ENCODE data around the gene PLA2G4B. TPM values are rescaled to one million over a fixed set of nuclear protein-coding genes. Genes with fewer than 3 reads are reported as not detected.

The PLA2G4B gene
- total and polyA plus RNA-seq, 9 donors, result 4.8 to 17.5 (median 10.6) TPM

DNA sequence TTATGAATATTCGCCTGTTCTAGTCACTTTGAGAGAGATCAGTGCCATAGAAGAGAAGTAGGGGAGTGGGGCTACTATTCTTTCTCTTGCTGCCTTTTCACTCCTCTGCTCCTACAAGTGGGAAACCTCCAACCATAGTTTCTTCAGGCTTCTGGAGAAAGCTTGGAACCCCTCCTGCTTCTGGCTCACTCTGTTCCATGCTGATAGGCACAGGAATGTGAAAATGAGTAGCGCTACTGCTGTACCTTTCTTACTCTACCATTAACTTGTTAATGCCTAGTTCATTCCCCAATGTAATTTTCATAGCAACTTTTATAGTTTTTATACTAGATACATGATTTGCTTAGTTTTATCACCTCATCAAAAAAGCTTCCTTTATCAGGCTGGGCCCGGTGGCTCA, 37.5 kb upstream of the PLA2G4B start:
- intact Hi-C loops (cut with DNase I), result no loop called here
- peaks cover 3% of the 10 kb centered on the region for H3K4me1 ChIP-seq (ENCODE audit: insufficient read depth)
- no peak overlapping the region for H3K27ac ChIP-seq

DNA sequence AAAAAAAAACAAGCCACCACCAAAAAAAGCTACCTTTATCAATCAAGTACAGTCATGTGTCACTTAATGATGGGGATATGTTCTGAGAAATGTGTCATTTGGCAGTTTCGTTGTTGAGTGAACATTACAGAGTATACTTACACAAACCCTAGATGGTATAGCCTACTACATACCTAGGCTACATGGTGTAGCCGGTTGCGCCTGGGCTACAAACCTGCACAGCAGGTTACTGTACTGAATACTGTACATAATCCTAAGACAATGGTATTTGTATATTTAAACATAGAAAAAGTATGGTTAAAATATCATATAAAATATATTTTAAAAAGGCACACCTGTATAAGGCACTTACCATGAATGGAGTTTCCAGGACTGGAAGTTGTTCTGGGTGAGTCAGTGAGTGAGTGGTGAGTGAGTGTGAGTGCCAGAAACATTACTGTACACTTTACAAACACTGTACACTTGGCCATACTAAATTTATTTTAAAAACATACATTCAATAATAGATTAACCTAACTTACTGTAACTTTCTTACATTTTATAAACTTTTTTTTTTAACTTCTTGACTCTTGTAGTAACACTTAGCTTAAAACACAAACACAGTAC, 36.7 kb upstream of the PLA2G4B start:
- no peak for DNase-seq
- TF ChIP-seq POLR2A (IDR thresholded peaks at IDR 0.05), result no peak
- TF ChIP-seq EP300 (IDR thresholded peaks at IDR 0.05), result no peak
- TF ChIP-seq, protein P1, sequence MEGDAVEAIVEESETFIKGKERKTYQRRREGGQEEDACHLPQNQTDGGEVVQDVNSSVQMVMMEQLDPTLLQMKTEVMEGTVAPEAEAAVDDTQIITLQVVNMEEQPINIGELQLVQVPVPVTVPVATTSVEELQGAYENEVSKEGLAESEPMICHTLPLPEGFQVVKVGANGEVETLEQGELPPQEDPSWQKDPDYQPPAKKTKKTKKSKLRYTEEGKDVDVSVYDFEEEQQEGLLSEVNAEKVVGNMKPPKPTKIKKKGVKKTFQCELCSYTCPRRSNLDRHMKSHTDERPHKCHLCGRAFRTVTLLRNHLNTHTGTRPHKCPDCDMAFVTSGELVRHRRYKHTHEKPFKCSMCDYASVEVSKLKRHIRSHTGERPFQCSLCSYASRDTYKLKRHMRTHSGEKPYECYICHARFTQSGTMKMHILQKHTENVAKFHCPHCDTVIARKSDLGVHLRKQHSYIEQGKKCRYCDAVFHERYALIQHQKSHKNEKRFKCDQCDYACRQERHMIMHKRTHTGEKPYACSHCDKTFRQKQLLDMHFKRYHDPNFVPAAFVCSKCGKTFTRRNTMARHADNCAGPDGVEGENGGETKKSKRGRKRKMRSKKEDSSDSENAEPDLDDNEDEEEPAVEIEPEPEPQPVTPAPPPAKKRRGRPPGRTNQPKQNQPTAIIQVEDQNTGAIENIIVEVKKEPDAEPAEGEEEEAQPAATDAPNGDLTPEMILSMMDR (IDR thresholded peaks at IDR 0.05), result no peak
- intact Hi-C loops (cut with DNase I), result no loop called here
- H3K27me3 ChIP-seq, result no peaks in the 10 kb centered on the region
- no peaks in the 10 kb centered on the region for H3K36me3 ChIP-seq
- H3K4me3 ChIP-seq, result no peak overlapping the region
- H3K4me1 ChIP-seq (ENCODE audit: insufficient read depth), result peaks cover 3% of the 10 kb centered on the region
- 93 to 97% (median 96%) methylated on average over 3 of the region's 3 CpGs for WGBS, 3 donors
- H3K9me3 ChIP-seq, result no peaks in the 10 kb centered on the region
- H3K27ac ChIP-seq, result no peak overlapping the region

More for the DNA sequence above, 37.5 kb upstream of the PLA2G4B start:
- H3K36me3 ChIP-seq, result no peaks in the 10 kb centered on the region
- DNase-seq, result no peak
- WGBS, 3 donors, result 86 to 88% (median 87%) methylated on average over 3 of the region's 3 CpGs
- no peaks in the 10 kb centered on the region for H3K9me3 ChIP-seq
- no peak overlapping the region for H3K4me3 ChIP-seq
- TF ChIP-seq, protein P1 (IDR thresholded peaks at IDR 0.05), result no peak
- TF ChIP-seq EP300 (IDR thresholded peaks at IDR 0.05) (no peak), POLR2A (IDR thresholded peaks at IDR 0.05) (no peak)
- no peaks in the 10 kb centered on the region for H3K27me3 ChIP-seq

DNA sequence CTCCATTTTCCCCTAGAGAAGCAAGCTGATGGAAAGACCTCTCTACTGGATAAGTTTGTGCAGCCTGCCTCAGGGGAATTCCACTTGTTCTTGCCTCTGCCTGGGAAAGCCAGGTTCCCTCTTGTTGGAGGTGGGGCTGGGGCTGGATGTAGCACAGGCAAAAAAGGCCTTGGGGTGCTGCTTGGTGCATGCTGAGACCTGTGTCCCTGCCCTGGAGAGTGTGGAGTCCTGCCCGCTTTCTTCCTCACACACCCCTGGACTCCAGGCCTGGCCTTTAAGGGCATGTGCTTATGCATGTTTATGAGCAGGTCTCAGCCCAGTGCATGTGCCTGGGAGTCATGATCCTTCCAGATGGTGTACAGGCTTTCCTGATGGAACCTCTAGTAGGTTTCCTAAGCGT, 34.3 kb upstream of the PLA2G4B start:
- DNase-seq, result no peak
- intact Hi-C loops (cut with DNase I), result no loop called here
- Histone ChIP-seq H3K27me3 (no peaks in the 10 kb centered on the region), H3K9me3 (no peaks in the 10 kb centered on the region), H3K4me3 (no peak overlapping the region), H3K4me1 (ENCODE audit: insufficient read depth) (no peaks in the 10 kb centered on the region), H3K27ac (no peak overlapping the region), H3K36me3 (no peaks in the 10 kb centered on the region)
- 80 to 90% (median 88%) methylated on average over 2 of the region's 2 CpGs for WGBS, 3 donors
- TF ChIP-seq POLR2A (IDR thresholded peaks at IDR 0.05) (no peak), EP300 (IDR thresholded peaks at IDR 0.05) (no peak)
- TF ChIP-seq, protein P1 (IDR thresholded peaks at IDR 0.05), result no peak

DNA sequence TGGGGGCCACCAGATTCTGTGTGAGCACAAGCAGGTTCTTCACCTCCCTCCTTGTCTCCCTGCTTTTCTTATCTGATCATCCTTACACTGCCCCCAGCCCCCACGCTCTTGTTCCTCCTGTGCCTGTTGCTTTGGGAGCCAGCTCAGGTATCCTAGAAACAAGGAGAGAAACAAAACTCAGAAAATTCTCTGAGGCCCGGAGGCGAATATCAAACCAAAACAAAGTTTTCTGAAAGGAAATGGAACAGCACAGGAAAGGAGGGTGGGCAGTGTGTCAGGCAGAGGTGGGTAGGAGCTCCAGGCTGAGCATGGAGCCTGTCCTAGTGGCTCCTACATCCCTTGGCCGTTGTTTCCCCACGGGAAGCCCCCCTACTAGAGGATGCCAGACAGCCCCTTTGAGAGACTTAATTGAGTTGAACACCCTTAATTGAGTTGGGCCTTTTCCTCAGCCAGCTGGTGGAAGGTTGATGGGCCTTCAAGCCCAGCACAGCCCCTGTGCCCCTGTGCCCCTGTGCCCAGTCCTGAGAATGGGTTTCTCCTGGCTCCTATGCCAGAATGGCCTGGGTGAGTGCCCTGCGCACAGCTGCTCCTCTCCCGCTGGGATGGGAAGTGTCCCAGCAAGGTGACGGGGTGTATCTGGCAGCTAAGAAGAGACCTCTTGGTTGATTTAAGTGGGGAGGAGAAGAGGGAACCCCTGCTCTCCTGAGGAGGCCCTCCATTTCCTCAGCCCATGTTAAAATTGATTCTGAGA, 33.6 kb upstream of the PLA2G4B start:
- intact Hi-C loops (cut with DNase I), result no loop called here
- no peak overlapping the region for H3K27ac ChIP-seq
- no peaks in the 10 kb centered on the region for H3K9me3 ChIP-seq
- no peaks in the 10 kb centered on the region for H3K27me3 ChIP-seq
- no peak overlapping the region for H3K4me3 ChIP-seq
- no peaks in the 10 kb centered on the region for H3K36me3 ChIP-seq
- WGBS, 3 donors, result 57 to 66% (median 61%) methylated on average over 8 of the region's 8 CpGs
- DNase-seq, result no peak
- H3K4me1 ChIP-seq (ENCODE audit: insufficient read depth), result no peaks in the 10 kb centered on the region
- TF ChIP-seq, protein P1 (IDR thresholded peaks at IDR 0.05), result no peak
- no peak for TF ChIP-seq POLR2A (IDR thresholded peaks at IDR 0.05)
- no peak for TF ChIP-seq EP300 (IDR thresholded peaks at IDR 0.05)
